OCI-LY1 (cell line): ENCODE measurements around the gene ACTL9.

ENCODE experiments used
- H2AFZ ChIP-seq: fragments of 200-600 bp; sonication (generic), shearing (Covaris generic); 2 replicates; pipeline ENCODE4 v1.6.0; 2014; ENCODE audit warnings: antibody characterized with exemption, mild to moderate bottlenecking, low read length
- H3F3A ChIP-seq: fragments of 200-600 bp; sonication (generic), shearing (Covaris generic); 2 replicates; pipeline ENCODE4 v1.6.0; 2014; ENCODE audit warnings: mild to moderate bottlenecking, antibody characterized with exemption, low read length, moderate library complexity; ENCODE audit not compliant: insufficient read depth
- H3K27ac ChIP-seq: fragments of 200-600 bp; sonication (generic); 2 replicates; pipeline ENCODE4 v1.5.1; 2014; ENCODE audit warnings: low read length, mixed run types, mild to moderate bottlenecking, low read depth; ENCODE audit not compliant: poor library complexity, severe bottlenecking
- H3K27me3 ChIP-seq: fragments of 200-600 bp; sonication (generic); 2 replicates; pipeline ENCODE4 v1.6.0; 2014; ENCODE audit warnings: antibody characterized with exemption, mild to moderate bottlenecking, low read length, moderate library complexity; ENCODE audit not compliant: insufficient read depth
- H3K36me3 ChIP-seq: fragments of 200-600 bp; sonication (generic); 2 replicates; pipeline ENCODE4 v1.6.1; 2014; ENCODE audit warnings: mild to moderate bottlenecking, antibody characterized with exemption, low read length, moderate library complexity, mixed read lengths; ENCODE audit not compliant: insufficient read depth
- H3K4me1 ChIP-seq: fragments of 200-600 bp; sonication (generic); 2 replicates; pipeline ENCODE4 v1.5.1; 2014; ENCODE audit warnings: mild to moderate bottlenecking, low read length, moderate library complexity; ENCODE audit not compliant: insufficient read depth, severe bottlenecking
- H3K4me2 ChIP-seq: fragments of 200-600 bp; sonication (generic), shearing (Covaris generic); 2 replicates; pipeline ENCODE4 v1.6.1; 2014; ENCODE audit warnings: low read length
- H3K4me3 ChIP-seq: fragments of 200-600 bp; sonication (generic); 2 replicates; pipeline ENCODE4 v1.5.1; 2014; ENCODE audit warnings: low read length, low read depth, mild to moderate bottlenecking, mixed read lengths; ENCODE audit not compliant: poor library complexity, severe bottlenecking
- H3K79me2 ChIP-seq: fragments of 200-600 bp; shearing (Covaris generic); 2 replicates; pipeline ENCODE4 v1.6.1; 2016; ENCODE audit warnings: mixed run types, low read length, mixed read lengths; ENCODE audit not compliant: insufficient read depth
- H3K9ac ChIP-seq: fragments of 200-600 bp; sonication (generic), shearing (Covaris generic); 2 replicates; pipeline ENCODE4 v1.6.1; 2014; ENCODE audit warnings: mild to moderate bottlenecking, low read length, mixed read lengths
- H3K9me2 ChIP-seq: fragments of 200-600 bp; sonication (generic), shearing (Covaris generic); 2 replicates; pipeline ENCODE4 v1.6.1; 2014; ENCODE audit warnings: low read depth, mild to moderate bottlenecking, low read length, mixed read lengths
- H3K9me3 ChIP-seq: fragments of 200-600 bp; shearing (Covaris generic); 2 replicates; pipeline ENCODE4 v1.6.1; 2014; ENCODE audit warnings: low read length, mixed read lengths
- H4K20me1 ChIP-seq: fragments of 200-600 bp; sonication (generic), shearing (Covaris generic); 2 replicates; pipeline ENCODE4 v1.6.0; 2016; ENCODE audit warnings: mild to moderate bottlenecking, low read length; ENCODE audit not compliant: insufficient read depth
- CTCF ChIP-seq: fragments of 200-600 bp; sonication (generic), shearing (Covaris generic); IDR thresholded peaks from 2 replicates; pipeline ENCODE4 v1.5.1; 2017; ENCODE audit warnings: mild to moderate bottlenecking, antibody characterized with exemption, low read length, moderate library complexity, mixed read lengths
- EZH2 ChIP-seq: fragments of 200-600 bp; sonication (generic), shearing (Covaris generic); IDR thresholded peaks from 2 replicates; pipeline ENCODE4 v1.8.0; 2017; ENCODE audit warnings: borderline replicate concordance, mixed run types, mild to moderate bottlenecking, antibody characterized with exemption, low read length, moderate library complexity, mixed read lengths

Gene ACTL9

GRCh38 chr19:8696993-8697392 lies 1.6 kb downstream of the ACTL9 start:
- Histone ChIP-seq H3K9ac (no peak overlapping the region), H3F3A (no peaks in the 10 kb centered on the region), H3K27me3 (no peaks in the 10 kb centered on the region), H3K4me2 (no peak overlapping the region), H3K4me3 (no peak overlapping the region), H3K9me2 (no peaks in the 10 kb centered on the region), H3K36me3 (no peaks in the 10 kb centered on the region), H4K20me1 (no peaks in the 10 kb centered on the region), H3K4me1 (no peaks in the 10 kb centered on the region), H2AFZ (no peak overlapping the region), H3K9me3 (no peaks in the 10 kb centered on the region), H3K79me2 (no peaks in the 10 kb centered on the region), H3K27ac (no peak overlapping the region)
- no peak for TF ChIP-seq CTCF
- no peak for TF ChIP-seq EZH2

GRCh38 chr19:8695911-8696310 lies 2.7 kb downstream of the ACTL9 start:
- no peak for TF ChIP-seq EZH2
- TF ChIP-seq CTCF, result no peak
- Histone ChIP-seq H3K79me2 (no peaks in the 10 kb centered on the region), H3K9me3 (no peaks in the 10 kb centered on the region)

GRCh38 chr19:8695501-8695900 lies 3.1 kb downstream of the ACTL9 start:
- Histone ChIP-seq H3K36me3 (no peaks in the 10 kb centered on the region), H2AFZ (no peak overlapping the region), H3K9me2 (no peaks in the 10 kb centered on the region), H3F3A (no peaks in the 10 kb centered on the region), H3K79me2 (no peaks in the 10 kb centered on the region), H3K4me1 (no peaks in the 10 kb centered on the region), H3K27me3 (no peaks in the 10 kb centered on the region), H3K9ac (no peak overlapping the region), H3K4me3 (no peak overlapping the region), H3K9me3 (no peaks in the 10 kb centered on the region), H3K27ac (no peak overlapping the region), H4K20me1 (no peaks in the 10 kb centered on the region), H3K4me2 (no peak overlapping the region)
- no peak for TF ChIP-seq CTCF
- no peak for TF ChIP-seq EZH2

More at GRCh38 chr19:8695911-8696310, 2.7 kb downstream of the ACTL9 start:
- no peak overlapping the region for H3K4me3 ChIP-seq
- H3K27me3 ChIP-seq, result no peaks in the 10 kb centered on the region
- no peaks in the 10 kb centered on the region for H3K36me3 ChIP-seq
- H2AFZ ChIP-seq, result no peak overlapping the region
- H3K9me2 ChIP-seq, result no peaks in the 10 kb centered on the region
- no peak overlapping the region for H3K9ac ChIP-seq
- H3F3A ChIP-seq, result no peaks in the 10 kb centered on the region
- no peaks in the 10 kb centered on the region for H4K20me1 ChIP-seq
- H3K4me2 ChIP-seq, result no peak overlapping the region
- no peak overlapping the region for H3K27ac ChIP-seq
- no peaks in the 10 kb centered on the region for H3K4me1 ChIP-seq
